Stimulated activated CD4-positive, alpha-beta T cell treated with anti-CD3 and anti-CD28 coated beads, TNF-alpha, amount 100 ng/mL, for 4 hours (primary cell): ENCODE results near the gene PI4KA.
"Not testable (repeated sequence)": the region's sequence is repeated elsewhere in the genome, so short reads cannot be mapped to it uniquely, and the experiment has no call there.

Experiments
- DNase-seq, 3 experiments: peaks; one replicate each; pipeline ENCODE4 v3.0.0-alpha.2; 2020; ENCODE audit warnings: low read depth in 3 of 3

PI4KA gene

DNA sequence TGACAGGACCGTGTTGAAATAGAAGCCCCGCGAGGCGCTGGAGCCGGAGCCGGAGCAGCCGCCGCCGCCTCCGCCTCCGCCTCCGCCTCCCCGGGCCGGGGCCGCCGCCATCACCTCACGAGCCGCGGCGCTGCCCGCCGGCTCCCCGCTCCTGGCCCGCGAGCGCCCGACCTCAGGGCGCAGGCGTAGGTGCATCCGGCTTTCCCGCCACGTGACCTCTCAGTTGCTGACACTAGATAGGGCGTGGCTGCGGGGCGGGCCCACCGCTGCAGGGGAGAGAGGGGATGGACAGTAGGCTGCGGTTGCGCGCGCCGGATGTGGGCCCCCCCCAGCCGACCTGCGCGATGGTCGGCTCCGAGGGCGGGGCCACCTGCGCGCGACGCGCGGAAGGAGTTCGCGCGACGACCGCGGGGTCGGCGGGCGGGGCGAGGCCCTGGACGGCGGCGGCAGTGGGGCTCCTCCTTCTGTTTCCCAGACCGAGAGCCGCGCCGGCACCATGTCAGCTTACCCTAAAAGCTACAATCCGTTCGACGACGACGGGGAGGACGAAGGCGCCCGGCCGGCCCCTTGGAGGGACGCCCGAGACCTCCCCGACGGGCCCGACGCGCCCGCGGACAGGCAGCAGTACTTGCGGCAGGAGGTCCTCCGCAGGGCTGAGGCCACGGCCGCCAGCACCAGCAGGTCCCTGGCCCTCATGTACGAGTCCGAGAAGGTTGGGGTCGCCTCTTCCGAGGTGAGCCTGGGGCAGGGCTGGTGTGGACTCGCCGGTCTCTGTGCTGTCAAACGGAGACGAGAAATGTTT is at the start of gene PI4KA, which contains the start of gene SNAP29:
PI4KA (minus strand) TSS at position 197 of the 802 bp plus-strand sequence; CDS start at position 111, 86 bp downstream.
SNAP29 (plus strand) TSS at position 393 of the 802 bp plus-strand sequence; CDS start at position 497, 104 bp downstream.
- peak; percentile 92 to 95 (median 94) for DNase-seq

DNA sequence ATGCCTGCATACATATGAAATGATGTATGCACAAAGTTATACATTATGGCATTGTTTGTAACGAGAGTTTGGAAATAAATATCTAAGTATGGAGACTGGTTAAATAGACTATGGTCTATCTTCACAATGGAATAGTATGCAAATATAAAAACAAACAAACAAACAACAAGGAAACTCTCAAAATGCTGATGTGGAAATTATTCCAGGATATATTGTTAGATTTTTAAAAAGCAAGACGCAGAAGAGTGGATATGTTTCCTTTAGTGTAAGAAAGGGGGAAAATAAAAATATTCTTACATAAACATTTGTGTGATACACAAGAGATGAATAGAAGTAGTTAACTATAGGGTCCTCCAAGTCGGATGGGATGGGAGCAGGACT is 47.8 kb upstream of the PI4KA start:
- no peak for DNase-seq

DNA sequence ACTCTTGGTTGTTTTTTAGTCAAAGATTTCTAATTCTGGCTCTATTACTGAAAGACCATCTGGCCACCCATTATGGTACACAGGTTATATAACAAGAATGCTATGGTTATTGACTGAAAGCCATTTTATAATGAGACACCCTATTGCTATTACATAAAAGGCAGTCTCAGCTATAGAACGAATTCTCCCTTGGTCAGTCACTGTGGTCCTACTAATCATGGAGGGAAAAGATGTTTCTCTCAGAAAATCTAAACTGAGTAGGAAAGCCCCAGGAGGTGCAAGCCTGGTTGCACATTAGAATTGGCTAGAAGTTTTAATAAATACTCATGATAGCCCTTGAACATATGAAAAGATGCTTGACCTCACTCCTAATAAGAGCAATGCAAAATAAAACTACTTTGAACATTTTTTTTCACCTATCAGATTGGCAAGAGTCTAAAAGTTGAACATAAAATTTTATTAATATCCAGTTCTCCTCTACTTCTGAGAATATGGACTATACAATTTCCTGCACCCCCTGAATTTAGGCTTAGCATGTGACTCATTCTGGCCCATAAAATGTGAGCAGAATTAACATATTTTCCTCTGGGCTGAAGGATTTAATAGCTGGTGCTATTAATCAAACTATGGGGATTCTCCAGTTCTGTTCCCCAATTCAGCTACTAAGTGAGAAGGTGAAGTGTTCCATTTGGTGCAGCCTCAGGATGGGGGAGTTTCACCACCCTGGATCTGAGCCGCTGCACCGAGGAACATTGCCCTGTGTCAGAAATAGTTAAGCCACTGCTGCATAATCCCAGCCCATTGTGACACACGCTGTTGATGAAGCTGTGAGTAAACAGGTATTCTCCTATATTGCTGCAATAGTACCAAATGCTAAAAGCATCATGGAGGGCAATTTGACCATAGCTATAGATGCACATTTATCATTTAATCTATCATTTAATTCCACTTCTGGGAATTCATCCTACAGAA is 47.1 kb upstream of the PI4KA start:
- DNase-seq = no peak

DNA sequence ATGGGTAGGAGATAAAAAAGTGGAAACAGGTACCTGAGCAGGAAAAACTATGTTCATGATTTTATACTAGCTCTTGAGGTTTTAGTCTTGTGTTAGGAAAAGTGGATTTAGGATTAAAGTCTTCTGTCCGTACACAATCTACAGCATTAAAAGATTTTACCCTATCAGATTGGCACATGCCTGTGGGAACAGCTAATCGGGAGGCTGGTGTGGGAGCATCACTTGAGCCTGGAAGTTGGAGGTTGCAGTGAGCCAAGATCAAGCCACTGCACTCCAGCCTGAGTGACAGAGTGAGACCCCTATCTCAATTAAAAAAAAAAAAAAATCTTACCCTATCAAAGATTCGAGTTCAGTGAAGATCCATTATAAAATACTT is 46.4 kb upstream of the PI4KA start:
- no peak for DNase-seq

DNA sequence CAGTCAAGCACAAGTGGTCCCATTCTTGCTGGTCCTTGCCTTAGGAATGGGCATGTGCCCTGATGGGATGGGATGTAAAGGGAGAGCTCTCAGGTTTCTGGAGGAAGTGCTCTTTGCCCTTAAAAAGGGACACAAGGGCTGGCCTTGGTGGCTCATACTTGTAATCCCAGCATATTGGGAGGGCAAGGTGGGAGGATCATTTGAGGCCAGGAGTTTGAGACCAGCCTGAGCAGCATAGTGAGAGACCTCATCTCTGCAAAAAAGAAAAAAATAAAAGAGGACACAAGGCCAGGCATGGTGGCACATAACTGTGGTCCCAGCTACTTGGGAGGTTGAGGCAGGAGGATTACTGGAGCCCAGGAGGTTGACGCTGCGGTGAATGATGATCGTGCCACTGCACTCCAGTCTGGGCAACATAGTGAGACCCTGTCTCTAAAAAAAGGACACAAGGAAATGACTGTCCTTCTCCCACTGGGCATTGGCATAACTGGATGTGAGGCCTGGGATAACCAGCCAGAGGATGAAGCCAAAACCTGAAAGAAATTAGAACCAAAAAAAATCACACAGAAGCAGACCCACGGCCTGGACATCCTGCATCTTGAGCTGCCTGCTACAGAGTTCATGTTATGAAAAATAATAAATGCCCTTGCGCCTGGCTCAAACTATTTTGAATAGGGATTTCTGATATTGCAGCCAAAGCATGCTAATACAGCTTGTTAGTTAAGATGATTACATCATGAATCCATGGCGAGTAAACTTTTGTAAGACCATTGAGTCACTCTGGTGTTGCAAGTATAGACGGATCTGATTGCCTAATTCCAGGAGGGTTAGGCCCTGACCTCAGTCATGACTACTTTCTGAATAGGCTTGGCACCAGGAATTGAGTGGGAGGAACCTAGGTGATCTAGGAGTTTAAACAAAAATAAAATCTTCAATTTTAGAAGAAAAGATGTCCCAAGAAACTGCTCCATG is 45.7 kb upstream of the PI4KA start:
- DNase-seq = no peak

DNA sequence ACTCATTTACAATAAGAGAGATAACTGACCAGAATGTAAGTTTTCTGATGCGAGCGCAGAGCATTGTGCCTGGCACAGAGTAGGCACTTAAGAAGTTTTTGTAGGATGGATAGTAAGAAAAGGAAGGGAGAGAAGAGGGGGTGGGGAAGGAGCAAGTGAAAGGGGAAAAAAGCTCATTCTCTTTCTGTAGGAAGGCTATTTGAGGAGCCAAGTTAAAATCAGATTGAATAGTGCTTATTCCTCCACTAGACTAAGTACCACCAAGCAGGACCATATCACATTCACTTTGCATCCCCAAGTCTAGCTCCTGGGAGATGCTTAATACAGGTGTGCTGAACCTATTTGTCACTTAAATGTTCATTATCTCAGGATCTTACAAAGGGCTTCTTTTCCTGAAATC is 44.5 kb upstream of the PI4KA start:
- no peak for DNase-seq

DNA sequence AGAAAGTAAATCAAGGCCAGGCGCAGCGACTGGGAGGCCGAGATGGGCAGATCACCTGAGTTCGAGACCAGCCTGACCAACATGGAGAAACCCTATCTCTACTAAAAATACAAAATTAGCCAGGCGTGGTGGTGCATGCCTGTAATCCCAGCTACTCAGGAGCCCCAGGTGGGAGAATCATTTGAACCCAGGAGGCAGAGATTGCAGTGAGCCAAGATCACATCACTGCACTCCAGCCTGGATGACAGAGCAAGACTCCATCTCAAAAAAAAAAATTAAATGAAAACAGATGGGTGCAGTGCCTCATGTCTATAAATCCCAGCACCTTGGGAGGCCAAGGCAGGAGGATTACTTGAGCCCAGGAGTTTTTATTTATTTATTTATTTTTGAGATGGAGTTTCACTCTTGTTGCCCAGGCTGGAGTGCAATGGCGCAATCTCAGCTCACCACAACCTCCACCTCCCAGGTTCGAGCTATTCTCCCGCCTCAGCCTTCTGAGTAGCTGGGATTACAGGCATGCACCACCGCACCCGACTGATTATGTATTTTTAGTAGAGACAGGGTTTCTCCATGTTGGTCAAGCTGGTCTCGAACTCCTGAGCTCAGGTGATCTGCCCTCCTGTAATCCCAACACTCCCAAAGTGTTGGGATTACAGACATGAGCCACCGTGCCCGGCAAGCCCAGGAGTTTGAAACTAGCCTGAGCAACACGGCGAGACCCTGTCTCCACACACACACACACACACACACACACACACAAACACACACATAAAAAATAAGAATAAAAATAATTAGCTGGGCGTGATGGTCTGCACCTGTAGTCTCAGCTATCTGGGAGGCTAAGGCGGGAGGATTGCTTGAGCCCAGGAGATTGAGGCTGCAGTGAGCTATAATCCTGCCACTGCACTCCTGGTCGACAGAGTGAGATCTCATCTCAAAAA is 42.8 kb upstream of the PI4KA start:
- not testable (repeated sequence) for DNase-seq

DNA sequence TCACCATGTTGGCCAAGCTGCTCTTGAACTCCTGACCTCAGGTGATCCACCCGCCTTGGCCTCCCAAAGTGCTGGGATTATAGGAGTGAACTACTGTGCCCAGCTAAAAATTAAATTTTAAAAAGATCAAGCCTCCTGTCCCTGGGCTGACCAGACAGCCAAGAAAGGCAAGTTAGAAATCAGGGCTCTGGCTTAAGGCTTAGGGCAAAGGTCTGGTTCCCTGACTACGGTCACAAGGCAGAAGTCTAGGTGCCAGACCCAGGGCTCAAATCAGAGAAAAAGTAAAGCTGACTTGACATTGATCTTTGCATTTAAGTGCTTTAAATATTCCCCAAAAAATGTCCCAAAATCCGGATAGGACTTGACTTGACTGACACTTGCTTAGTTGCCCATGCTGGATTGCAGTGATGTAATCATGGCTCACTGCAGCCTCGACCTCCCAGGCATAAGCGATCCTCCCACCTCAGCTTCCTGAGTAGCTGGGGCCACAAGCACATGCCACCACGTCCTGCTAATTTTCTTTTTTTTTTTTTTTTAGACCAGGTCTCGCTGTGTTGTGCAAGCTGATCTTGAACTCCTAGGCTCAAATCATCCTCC is 41.3 kb upstream of the PI4KA start:
- DNase-seq = no peak

DNA sequence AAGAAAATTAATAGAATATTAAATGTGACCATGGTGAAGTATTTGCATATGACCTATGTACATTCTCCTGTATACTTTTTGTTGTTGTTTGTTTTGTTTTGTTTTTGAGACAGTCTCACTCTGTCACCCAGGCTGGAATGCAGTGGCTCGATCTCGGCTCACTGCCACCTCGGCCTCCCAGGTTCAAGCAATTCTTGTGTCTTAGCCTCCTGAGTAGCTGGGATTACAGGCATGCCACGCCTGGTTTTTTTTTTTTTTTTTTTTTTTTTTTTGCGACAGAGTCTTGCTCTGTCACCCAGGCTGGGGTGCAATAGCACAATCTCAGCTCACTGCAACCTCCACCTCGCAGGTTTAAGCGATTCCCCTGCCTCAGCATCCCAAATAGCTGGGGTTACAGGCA is 39.1 kb upstream of the PI4KA start:
- not testable (repeated sequence) for DNase-seq

DNA sequence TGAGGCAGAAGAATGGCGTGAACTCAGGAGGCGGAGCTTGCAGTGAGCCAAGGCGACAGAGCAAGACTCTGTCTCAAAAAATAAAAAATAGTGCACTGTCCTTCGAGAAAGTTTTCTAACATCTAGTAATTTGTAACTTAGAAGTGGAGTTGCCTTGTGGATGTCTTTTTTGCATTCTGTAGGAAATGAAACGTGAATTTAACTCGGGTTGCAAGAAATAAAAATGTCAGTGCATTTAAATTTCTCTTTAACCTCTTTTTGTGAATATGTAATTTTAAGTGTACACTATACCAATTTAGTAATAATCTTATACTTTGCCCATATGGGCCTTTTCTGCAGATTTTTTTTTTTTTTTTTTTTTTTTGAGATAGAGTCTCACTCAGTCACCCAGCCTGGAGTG is 32.4 kb upstream of the PI4KA start:
- no peak for DNase-seq

DNA sequence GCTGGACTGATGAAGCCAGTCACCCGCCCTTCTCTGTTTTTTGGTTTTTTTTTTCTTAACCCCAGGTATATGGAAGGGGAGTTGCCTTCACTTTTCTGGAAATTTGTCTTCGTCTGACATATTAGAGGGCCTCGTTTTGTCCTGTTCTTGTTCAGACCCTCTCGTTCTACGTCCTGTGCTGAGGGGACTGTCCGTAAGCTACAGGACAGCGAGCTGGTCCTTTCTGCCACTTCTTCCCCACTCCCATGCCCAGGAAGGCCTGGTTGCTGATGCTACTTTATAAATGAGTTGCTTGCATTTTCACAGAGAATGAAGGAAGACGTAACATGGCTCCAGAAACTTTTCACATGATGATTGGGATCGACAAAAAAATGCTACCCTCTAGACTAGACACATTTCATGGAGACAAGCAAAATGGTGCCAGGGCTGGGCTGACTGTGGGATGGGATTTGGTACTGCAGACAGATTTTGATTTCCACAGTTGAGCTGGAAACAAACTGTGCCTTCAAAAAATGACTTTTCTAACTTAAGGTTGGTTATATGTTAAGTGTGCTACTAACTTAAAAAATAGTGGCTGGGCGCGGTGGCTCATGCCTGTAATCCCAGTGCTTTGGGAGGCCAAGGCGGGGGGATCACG is 31.4 kb upstream of the PI4KA start:
- no peak for DNase-seq

DNA sequence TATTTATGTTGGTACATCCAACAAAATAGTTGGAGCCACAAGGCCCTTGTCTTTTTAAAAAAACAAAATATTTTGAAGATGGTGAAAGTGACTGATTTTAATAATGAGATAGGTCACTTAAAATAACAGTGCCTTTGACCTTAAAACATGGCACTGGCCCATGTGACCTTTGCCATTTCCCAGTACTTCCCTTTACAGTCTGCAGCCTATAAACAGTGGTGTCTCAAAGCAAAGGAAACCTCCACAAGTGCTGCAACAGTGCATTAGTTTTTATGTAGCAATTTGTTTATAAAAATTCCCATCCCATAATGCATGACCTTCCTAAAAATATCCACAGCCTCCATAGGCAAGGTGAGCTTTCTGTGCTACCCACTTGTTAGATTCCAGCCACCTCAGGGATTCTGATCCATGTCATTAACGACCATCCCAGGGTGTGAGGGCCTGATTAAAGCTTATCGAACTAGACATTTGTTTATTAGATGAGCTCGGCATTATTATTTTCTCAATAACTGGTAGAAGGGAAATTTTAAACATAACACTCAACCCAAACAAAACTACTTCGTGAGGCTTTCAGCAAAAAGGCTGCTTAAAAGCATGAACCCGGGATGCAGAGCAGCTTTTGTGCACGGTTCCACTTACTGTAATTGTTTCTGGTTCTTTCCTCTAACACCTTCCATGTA is 30.6 kb upstream of the PI4KA start:
- DNase-seq = no peak

DNA sequence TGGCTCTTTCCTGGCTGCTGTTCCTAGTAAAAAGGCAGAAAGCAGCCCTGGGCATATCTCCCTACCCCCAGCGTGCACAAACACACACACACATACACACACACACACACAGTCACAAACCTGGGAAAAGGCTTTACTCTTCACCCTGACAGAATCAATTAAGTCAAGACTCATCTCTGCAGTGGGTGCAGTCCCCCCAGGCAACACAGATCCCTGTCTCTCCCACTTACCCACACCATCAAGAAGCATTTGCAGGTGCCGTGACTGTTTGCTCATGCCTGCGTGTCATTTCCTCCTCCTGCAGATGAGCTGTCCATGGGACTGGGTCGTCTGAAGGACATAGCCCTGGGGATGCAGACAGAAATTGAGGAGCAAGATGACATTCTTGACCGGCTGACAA is 28.8 kb upstream of the PI4KA start:
- no peak for DNase-seq

DNA sequence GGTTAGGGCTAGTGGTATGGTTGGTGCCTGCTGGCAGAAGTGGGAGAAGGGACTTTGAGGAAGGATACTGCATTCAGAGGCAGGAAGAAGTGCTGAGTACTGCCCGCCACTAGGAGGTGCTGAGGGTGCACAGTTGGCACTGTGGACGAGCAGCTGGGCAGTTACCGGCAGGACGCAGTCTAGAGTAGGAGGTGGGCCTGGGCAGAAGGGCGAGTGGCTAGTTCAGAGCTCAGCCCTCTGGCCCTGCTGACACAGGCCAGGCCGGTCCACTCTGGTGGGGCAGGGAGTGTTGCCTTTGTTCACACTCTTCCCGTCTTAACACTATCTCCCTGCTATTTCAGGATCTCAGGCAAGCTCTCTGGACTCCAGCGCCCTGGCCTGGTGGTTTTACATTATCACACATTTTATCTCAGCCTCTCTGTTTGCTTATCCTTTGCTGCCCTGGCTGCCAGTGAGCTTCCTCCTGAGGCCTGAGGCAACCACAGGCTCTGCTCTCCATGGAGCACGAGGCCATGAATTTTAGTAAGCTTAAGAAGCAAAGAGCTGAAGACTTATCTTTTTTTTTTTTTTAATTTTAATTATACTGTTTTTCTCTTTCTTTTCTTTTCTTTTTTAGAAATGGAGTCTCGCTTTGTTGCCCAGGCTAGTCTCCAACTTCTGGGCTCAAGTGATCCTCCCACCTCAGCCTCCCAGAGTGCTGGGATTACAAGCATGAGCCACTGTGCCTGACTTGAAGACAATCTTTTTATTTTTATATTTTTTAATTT is 27.1 kb upstream of the PI4KA start:
- peak in 2 of 3 experiments; percentile 5 to 7 for DNase-seq

DNA sequence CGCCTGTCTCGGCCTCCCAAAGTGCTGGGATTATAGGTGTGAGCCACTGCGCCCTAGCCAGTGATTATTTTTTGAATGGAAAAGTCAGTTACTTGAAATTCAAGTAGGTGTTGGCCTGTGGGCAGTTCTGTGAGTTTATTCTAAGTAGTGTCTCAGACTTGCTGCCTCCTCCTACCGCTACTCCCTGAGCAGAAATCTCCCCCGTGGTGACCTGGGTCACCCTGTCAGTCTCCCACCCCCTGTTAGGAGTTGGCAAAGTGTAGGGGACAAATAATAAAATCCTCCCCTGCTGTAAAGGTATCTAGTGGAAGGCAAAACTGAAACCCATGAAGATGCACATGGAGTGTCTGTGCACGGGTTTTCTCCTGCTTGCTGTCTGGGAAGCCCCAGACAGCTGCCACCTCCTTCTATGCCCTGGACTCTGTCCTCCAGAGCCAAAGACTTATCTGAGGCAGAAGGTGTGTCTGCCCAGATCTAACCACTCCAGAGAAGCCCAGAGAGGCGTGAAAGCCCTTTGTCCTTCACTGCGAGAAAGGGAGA is 26.5 kb upstream of the PI4KA start:
- DNase-seq = no peak

DNA sequence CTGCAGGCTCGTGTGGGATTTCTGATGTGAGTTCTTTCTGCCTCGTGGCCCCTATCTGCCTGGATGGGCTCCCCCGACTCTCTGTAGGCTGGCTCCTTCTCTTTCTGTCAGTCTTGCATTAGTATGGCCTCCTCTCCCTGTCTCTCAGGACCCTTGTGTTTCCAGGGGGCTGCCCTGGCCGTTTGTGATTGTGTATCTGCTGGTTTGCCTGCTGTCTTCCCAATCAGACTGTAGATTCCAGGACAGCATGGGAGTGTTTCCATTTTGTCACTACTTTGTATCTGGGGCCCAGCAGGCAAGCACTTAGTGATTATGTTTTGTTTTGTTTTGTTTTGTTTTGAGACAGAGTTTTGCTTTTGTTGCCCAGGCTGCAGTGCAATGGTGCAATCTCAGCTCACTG is 25.8 kb upstream of the PI4KA start:
- DNase-seq = no peak

DNA sequence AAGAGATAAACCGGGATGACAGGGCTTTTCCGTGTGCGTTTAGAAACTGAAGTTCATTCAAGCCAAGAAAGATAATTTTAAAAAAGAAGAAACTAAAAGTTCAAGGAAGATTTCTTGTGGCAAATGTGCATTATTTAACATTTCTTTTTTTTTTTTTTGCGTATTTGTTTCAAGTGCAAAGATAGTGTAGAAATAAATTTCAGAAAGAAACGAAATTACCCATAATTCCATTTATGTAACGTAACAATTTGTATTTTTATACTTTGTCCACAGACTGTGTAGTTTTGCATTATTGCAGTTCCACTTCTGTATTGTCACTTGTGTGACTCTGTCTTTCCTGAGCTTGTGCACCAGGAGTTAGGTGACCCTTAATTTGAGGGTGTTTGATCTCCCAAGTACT is 24.2 kb upstream of the PI4KA start:
- DNase-seq = no peak
